Glutamatergic neuron (in vitro differentiated cells): Measurements from ENCODE around the gene SPIB. TPM values are rescaled to one million over a fixed set of nuclear protein-coding genes. Genes with fewer than 3 reads are reported as not detected.

ENCODE experiments used
- DNase-seq: peaks from one replicate; pipeline ENCODE4 v3.0.0; 2022
- H3K27ac Mint-ChIP-seq: one replicate; pipeline ENCODE4 v1.8.0; 2020; ENCODE audit warnings: mild to moderate bottlenecking, mixed read lengths, inconsistent platforms; ENCODE audit not compliant: unreplicated experiment
- H3K27me3 Mint-ChIP-seq: one replicate; pipeline ENCODE4 v1.8.0; 2020; ENCODE audit warnings: mild to moderate bottlenecking, moderate library complexity, mixed read lengths, inconsistent platforms; ENCODE audit not compliant: unreplicated experiment
- H3K36me3 Mint-ChIP-seq: one replicate; pipeline ENCODE4 v1.8.0; 2020; ENCODE audit warnings: mild to moderate bottlenecking, mixed read lengths, inconsistent platforms; ENCODE audit not compliant: unreplicated experiment
- H3K4me1 Mint-ChIP-seq: one replicate; pipeline ENCODE4 v1.8.0; 2020; ENCODE audit warnings: mild to moderate bottlenecking, low read depth, mixed read lengths, inconsistent platforms; ENCODE audit not compliant: unreplicated experiment
- H3K4me3 Mint-ChIP-seq: one replicate; pipeline ENCODE4 v1.8.0; 2020; ENCODE audit warnings: mild to moderate bottlenecking, mixed read lengths, inconsistent platforms; ENCODE audit not compliant: unreplicated experiment
- H3K9me3 Mint-ChIP-seq: one replicate; pipeline ENCODE4 v1.8.0; 2020; ENCODE audit warnings: mild to moderate bottlenecking, moderate library complexity, mixed read lengths, inconsistent platforms; ENCODE audit not compliant: unreplicated experiment
- long read RNA-seq: library from polyadenylated mRNA; unstranded; transcript quantifications from one replicate; pipeline ENCODE4 v2.0.0, GENCODE V29; 2020; ENCODE audit not compliant: unreplicated experiment
- total RNA-seq: library from RNA; stranded (reverse); fragmentation: NEBNext Ultra II Directional; extraction: Animal tissue kit (Norgen Biotek cat#: 25700); gene quantifications from one replicate; pipeline ENCODE4 v1.2.1, GENCODE V29; 2021; ENCODE audit not compliant: unreplicated experiment
- TF ChIP-seq, protein P1 (sequence below): fragments of 200-600 bp; sonication (generic); IDR thresholded peaks from one replicate; pipeline ENCODE4 v1.5.0; 2021; ENCODE audit not compliant: partially characterized antibody, unreplicated experiment

SPIB gene
- total RNA-seq = 2.7 TPM
- long read RNA-seq, partial matches to known transcripts = 0 of 1 reads
- long read RNA-seq, other reads (novel, unspliced or antisense) = 0 of 1 reads

GRCh38 chr19:50418176-50419021 is at the start of gene SPIB:
TSS of gene SPIB (plus strand) at chr19:50418938. CDS start at chr19:50418963, 25 bp downstream.
- Mint-ChIP-seq H3K27me3 (peaks cover 5% of the 10 kb centered on the region), H3K4me3 (peak within 1 kb of the TSS; percentile 79), H3K36me3 (no peaks in the 10 kb centered on the region), H3K4me1 (peaks cover 8% of the 10 kb centered on the region), H3K27ac (no peak within 1 kb of the TSS), H3K9me3 (peaks cover 5% of the 10 kb centered on the region)
- TF ChIP-seq, protein P1, sequence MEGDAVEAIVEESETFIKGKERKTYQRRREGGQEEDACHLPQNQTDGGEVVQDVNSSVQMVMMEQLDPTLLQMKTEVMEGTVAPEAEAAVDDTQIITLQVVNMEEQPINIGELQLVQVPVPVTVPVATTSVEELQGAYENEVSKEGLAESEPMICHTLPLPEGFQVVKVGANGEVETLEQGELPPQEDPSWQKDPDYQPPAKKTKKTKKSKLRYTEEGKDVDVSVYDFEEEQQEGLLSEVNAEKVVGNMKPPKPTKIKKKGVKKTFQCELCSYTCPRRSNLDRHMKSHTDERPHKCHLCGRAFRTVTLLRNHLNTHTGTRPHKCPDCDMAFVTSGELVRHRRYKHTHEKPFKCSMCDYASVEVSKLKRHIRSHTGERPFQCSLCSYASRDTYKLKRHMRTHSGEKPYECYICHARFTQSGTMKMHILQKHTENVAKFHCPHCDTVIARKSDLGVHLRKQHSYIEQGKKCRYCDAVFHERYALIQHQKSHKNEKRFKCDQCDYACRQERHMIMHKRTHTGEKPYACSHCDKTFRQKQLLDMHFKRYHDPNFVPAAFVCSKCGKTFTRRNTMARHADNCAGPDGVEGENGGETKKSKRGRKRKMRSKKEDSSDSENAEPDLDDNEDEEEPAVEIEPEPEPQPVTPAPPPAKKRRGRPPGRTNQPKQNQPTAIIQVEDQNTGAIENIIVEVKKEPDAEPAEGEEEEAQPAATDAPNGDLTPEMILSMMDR = no peak
- no peak for DNase-seq

- no peak overlapping the region for H3K4me3 Mint-ChIP-seq
- H3K27me3 Mint-ChIP-seq = peaks cover 8% of the 10 kb centered on the region
- H3K27ac Mint-ChIP-seq = no peak overlapping the region
- peaks cover 8% of the 10 kb centered on the region for H3K9me3 Mint-ChIP-seq
- H3K36me3 Mint-ChIP-seq = no peaks in the 10 kb centered on the region
- TF ChIP-seq, protein P1 = no peak
- H3K4me1 Mint-ChIP-seq = peaks cover 5% of the 10 kb centered on the region
- no peak for DNase-seq
These were observed 46.7 kb upstream of the SPIB start for GRCh38 chr19:50371914-50372475.

DNA sequence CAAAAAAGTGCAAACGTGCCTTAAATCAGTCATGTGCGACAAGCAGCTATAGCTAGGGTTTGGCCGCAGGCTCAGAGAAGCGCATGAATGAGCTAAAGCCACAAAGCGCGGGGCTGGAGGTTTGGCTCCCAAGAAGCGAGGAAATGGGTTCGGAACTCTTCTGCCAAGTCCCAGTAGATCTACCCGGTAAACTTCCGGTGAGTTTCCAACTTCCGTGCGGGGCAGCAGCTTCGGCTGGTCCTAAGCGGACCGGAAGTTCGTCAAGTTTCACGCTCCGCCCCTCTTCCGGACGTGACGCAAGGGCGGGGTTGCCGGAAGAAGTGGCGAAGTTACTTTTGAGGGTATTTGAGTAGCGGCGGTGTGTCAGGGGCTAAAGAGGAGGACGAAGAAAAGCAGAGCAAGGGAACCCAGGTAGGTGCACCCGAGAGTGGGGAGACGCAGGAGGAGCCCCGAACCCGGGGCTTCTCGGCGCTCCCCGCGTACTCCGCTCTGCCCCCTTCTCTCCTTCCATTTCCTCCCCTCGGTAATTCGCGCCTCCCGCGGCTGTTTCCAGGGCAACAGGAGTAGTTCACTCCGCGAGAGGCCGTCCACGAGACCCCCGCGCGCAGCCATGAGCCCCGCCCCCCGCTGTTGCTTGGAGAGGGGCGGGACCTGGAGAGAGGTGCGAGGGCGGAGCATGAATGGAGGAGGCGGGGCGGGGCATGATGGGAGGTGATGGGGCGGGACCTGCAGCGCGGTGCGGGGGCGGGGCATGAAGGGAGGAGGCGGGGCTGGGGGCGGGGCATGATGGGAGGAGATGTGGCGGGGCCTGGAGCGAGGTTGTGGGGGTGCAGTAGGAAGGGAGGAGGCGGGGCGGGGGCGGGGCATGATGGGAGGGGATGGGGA is 42.3 kb upstream of the SPIB start, which contains the start of gene NR1H2:
Gene NR1H2, plus strand, starts transcription at position 292 of the 885 bp plus-strand sequence. CDS start 1,149 bp downstream, outside the sequence.
- Mint-ChIP-seq H3K4me3 (peak within 1 kb of the TSS; percentile 99), H3K4me1 (no peaks in the 10 kb centered on the region), H3K27me3 (peaks cover 3% of the 10 kb centered on the region), H3K27ac (peak within 1 kb of the TSS; percentile 73), H3K9me3 (peaks cover 3% of the 10 kb centered on the region), H3K36me3 (peaks cover 4% of the 10 kb centered on the region)
- TF ChIP-seq, protein P1 = no peak
- peak; percentile 93 for DNase-seq

DNA sequence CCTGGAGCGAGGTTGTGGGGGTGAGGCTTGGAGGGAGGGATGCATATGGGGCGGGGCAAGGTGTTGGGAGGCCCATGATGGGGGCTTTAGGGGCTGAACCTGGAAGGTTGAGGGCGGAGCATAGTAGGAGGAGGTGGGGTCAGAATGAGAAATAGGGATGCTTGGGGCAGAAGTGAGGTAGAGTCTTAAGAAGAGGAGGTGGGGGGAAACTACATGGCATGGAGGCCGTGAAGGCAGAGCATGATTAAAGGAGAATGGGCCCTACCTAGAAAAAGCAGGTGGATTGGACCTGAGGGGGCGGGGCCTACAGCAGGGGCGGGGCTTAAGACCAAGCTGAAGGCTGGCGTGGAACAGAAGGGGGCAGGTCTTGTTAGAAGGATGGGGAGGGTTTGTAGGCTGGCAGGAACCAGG is 41.7 kb upstream of the SPIB start:
- peaks cover 4% of the 10 kb centered on the region for H3K36me3 Mint-ChIP-seq
- TF ChIP-seq, protein P1 = no peak
- peaks cover 3% of the 10 kb centered on the region for H3K9me3 Mint-ChIP-seq
- H3K4me1 Mint-ChIP-seq = no peaks in the 10 kb centered on the region
- H3K27ac Mint-ChIP-seq = no peak overlapping the region
- peaks cover 3% of the 10 kb centered on the region for H3K27me3 Mint-ChIP-seq
- peak overlapping the region; percentile 64 for H3K4me3 Mint-ChIP-seq
- no peak for DNase-seq
